HCT116 (cell line): ENCODE results near the gene FCHO2. TPM values are rescaled to one million over a fixed set of nuclear protein-coding genes. Genes with fewer than 3 reads are reported as not detected.

Experiments used
- ATAC-seq: fragments of 200-7000 bp; cut with Tn5 transposase; 2 replicates; pipeline ENCODE4 v1.9.1; 2020; ENCODE audit warnings: mild to moderate bottlenecking, moderate library complexity
- BruUV-seq: library from RNA; stranded (reverse); fragments of 400-500 nt; replicated peaks from 2 replicates; lab custom pipeline; 2021; lab: Mats Ljungman, UMichigan
- CTCF ChIA-PET: fragments of 300-600 bp; sonication (Branson Sonifier 250); formaldehyde crosslinking; loops from one replicate; lab custom pipeline; 2021; ENCODE audit warnings: antibody characterized with exemption; lab: Charles Lee
- POLR2A ChIA-PET: fragments of 300-600, 350-600 bp; sonication (Branson Sonifier 250); formaldehyde crosslinking; loops from one replicate; lab custom pipeline; 2021; ENCODE audit warnings: antibody characterized with exemption; lab: Charles Lee
- RAD21 ChIA-PET, 2 experiments: fragments of 300-600 bp; sonication (Branson Sonifier 250); formaldehyde crosslinking; loops; one replicate each; lab custom pipeline; 2023; ENCODE audit warnings: low total read pairs in 2 of 2; ENCODE audit not compliant: uncharacterized antibody in 2 of 2, unreplicated experiment in 2 of 2, low non-redundant PET in 1 of 2; lab: Charles Lee
- DNase-seq: peaks from one replicate; pipeline ENCODE4 v3.0.0-alpha.2; 2010; ENCODE audit warnings: low read depth, low spot score
- H2AFZ ChIP-seq: fragments of 200-600 bp; shearing (Covaris generic), sonication (generic); 2 replicates; pipeline ENCODE4 v1.6.1; 2017; ENCODE audit warnings: low read depth, mixed run types, mixed read lengths, antibody characterized with exemption, low read length; ENCODE audit not compliant: poor library complexity, severe bottlenecking
- H3K27ac ChIP-seq: 2 replicates; pipeline ENCODE4 v1.5.1; 2012; ENCODE audit warnings: low read depth, low read length
- H3K27me3 ChIP-seq: fragments of 200-600 bp; sonication (generic); 2 replicates; pipeline ENCODE4 v1.6.1; 2016; ENCODE audit warnings: mixed run types, low read length, mixed read lengths; ENCODE audit not compliant: insufficient read depth
- H3K36me3 ChIP-seq, 2 experiments: fragments of 200-500 bp in 1 of 2; fragments of 200-600 bp in 1 of 2; sonication (Bioruptor generic) in 1 of 2; sonication (generic) in 1 of 2; 2 replicates each; pipeline versions ENCODE4 v1.5.1 to v1.6.1; 2014 to 2016; ENCODE audit warnings: low read length in 2 of 2, inconsistent platforms in 1 of 2, mixed read lengths in 1 of 2, mixed run types in 1 of 2; ENCODE audit not compliant: insufficient read depth in 2 of 2, control insufficient read depth in 1 of 2
- H3K4me1 ChIP-seq, 2 experiments: fragments of 200-600 bp in 1 of 2; sonication (generic) in 1 of 2; 2 replicates each; pipeline versions ENCODE4 v1.5.1 to v1.6.1; 2012 to 2017; ENCODE audit warnings: low read length in 2 of 2, inconsistent platforms in 1 of 2, mild to moderate bottlenecking in 1 of 2, mixed read lengths in 1 of 2, mixed run types in 1 of 2, moderate library complexity in 1 of 2; ENCODE audit not compliant: insufficient read depth in 2 of 2, control insufficient read depth in 1 of 2
- H3K4me2 ChIP-seq: fragments of 200-600 bp; sonication (generic); 2 replicates; pipeline ENCODE4 v1.6.1; 2017; ENCODE audit warnings: mixed run types, low read length, mixed read lengths
- H3K4me3 ChIP-seq, 2 experiments: fragments of 200-600 bp in 1 of 2; sonication (generic) in 1 of 2; replicated peaks in 1 of 2; 2 replicates each; pipeline ENCODE4 v1.5.1; 2011 to 2016; ENCODE audit warnings: low read length in 2 of 2, control low read depth in 1 of 2, low read depth in 1 of 2, mild to moderate bottlenecking in 1 of 2, mixed read lengths in 1 of 2, mixed run types in 1 of 2
- H3K79me2 ChIP-seq: fragments of 200-600 bp; sonication (generic); 2 replicates; pipeline ENCODE4 v1.6.1; 2017; ENCODE audit warnings: mild to moderate bottlenecking, mixed run types, low read length, moderate library complexity, mixed read lengths; ENCODE audit not compliant: insufficient read depth
- H3K9ac ChIP-seq: fragments of 200-600 bp; sonication (generic); 2 replicates; pipeline ENCODE4 v1.6.1; 2016; ENCODE audit warnings: low read length, mixed read lengths
- H3K9me2 ChIP-seq: fragments of 200-600 bp; sonication (generic), shearing (Covaris generic); 2 replicates; pipeline ENCODE4 v1.6.1; 2017; ENCODE audit warnings: mixed run types, mild to moderate bottlenecking, moderate library complexity; ENCODE audit not compliant: insufficient read depth
- H3K9me3 ChIP-seq, 2 experiments: fragments of 200-500 bp in 1 of 2; fragments of 200-600 bp in 1 of 2; sonication (Bioruptor generic) in 1 of 2; sonication (generic) in 1 of 2; 2 replicates each; pipeline ENCODE4 v1.6.1; 2014 to 2017; ENCODE audit warnings: low read length in 2 of 2, mixed read lengths in 2 of 2, inconsistent platforms in 1 of 2, low read depth in 1 of 2, mild to moderate bottlenecking in 1 of 2, mixed run types in 1 of 2, moderate library complexity in 1 of 2; ENCODE audit not compliant: control insufficient read depth in 1 of 2, insufficient read depth in 1 of 2
- H4K20me1 ChIP-seq: fragments of 200-600 bp; sonication (generic), shearing (Covaris generic); 2 replicates; pipeline ENCODE4 v1.6.1; 2017; ENCODE audit warnings: mixed run types, mild to moderate bottlenecking, moderate library complexity; ENCODE audit not compliant: insufficient read depth
- ELF1 ChIP-seq: IDR thresholded peaks from 2 replicates; pipeline ENCODE4 v1.6.1; 2012; ENCODE audit warnings: low read depth, borderline replicate concordance
- EZH2 ChIP-seq: fragments of 200-600 bp; sonication (generic); IDR thresholded peaks from 2 replicates; pipeline ENCODE4 v1.6.1; 2017; ENCODE audit warnings: antibody characterized with exemption, mixed run types
- EZH2phosphoT487 ChIP-seq: fragments of 200-600 bp; IDR thresholded peaks from 2 replicates; pipeline ENCODE4 v1.6.1; 2018; ENCODE audit warnings: antibody characterized with exemption, borderline replicate concordance
- POLR2AphosphoS5 ChIP-seq: IDR thresholded peaks from 2 replicates; pipeline ENCODE4 v1.6.1; 2011; ENCODE audit warnings: mild to moderate bottlenecking, low read depth, low read length, moderate library complexity
- SIN3A ChIP-seq: IDR thresholded peaks from 2 replicates; pipeline ENCODE4 v1.6.1; 2012; ENCODE audit warnings: low read depth
- TCF7L2 ChIP-seq: IDR thresholded peaks from 2 replicates; pipeline ENCODE4 v1.7.0; 2011; ENCODE audit warnings: borderline replicate concordance, inconsistent platforms; ENCODE audit not compliant: insufficient read depth, insufficient read length; ENCODE audit errors: extremely low read depth
- YY1 ChIP-seq: IDR thresholded peaks from 2 replicates; pipeline ENCODE4 v1.6.1; 2011; ENCODE audit warnings: low read length, low read depth, moderate library complexity, mild to moderate bottlenecking; ENCODE audit not compliant: insufficient replicate concordance; ENCODE audit errors: extremely low read depth
- ZNF274 ChIP-seq: fragments of 200-500 bp; sonication (Bioruptor generic); IDR thresholded peaks from 2 replicates; pipeline ENCODE4 v1.6.1; 2014; ENCODE audit warnings: mild to moderate bottlenecking, low read depth, low read length, inconsistent platforms
- intact Hi-C: fragments of 100-400 bp; cut with micrococcal nuclease; formaldehyde crosslinking; loops from 2 replicates; pipeline ENCODE4 v1.10.0; 2022
- total RNA-seq: library from RNA; stranded (reverse); gene quantifications from one replicate; pipeline ENCODE4 v1.2.1, GENCODE V29; 2021; ENCODE audit not compliant: unreplicated experiment
- TF ChIP-seq, protein P1 (sequence below): IDR thresholded peaks from 2 replicates; pipeline ENCODE4 v1.6.1; 2012; ENCODE audit warnings: low read depth
- TF ChIP-seq, protein P2 (sequence below): IDR thresholded peaks from 2 replicates; pipeline ENCODE4 v1.6.1; 2012
- TF ChIP-seq, protein P3 (sequence below), 3 experiments: fragments of 200-600 bp in 1 of 3; sonication (generic) in 1 of 3; IDR thresholded peaks in 2 of 3; conservative IDR thresholded peaks in 1 of 3; 2 replicates each; pipeline ENCODE4 v1.5.1; 2012 to 2017; ENCODE audit warnings: low read depth in 2 of 3, low read length in 2 of 3, antibody characterized with exemption in 1 of 3, borderline replicate concordance in 1 of 3, control low read depth in 1 of 3, mild to moderate bottlenecking in 1 of 3, mixed read lengths in 1 of 3, mixed run types in 1 of 3, moderate library complexity in 1 of 3; ENCODE audit not compliant: insufficient read depth in 1 of 3
- TF ChIP-seq, protein P4 (sequence below): IDR thresholded peaks from 2 replicates; pipeline ENCODE4 v1.6.1; 2012

Gene FCHO2
- total RNA-seq, 1 experiment from 2014 or later: 18.7 TPM

DNA sequence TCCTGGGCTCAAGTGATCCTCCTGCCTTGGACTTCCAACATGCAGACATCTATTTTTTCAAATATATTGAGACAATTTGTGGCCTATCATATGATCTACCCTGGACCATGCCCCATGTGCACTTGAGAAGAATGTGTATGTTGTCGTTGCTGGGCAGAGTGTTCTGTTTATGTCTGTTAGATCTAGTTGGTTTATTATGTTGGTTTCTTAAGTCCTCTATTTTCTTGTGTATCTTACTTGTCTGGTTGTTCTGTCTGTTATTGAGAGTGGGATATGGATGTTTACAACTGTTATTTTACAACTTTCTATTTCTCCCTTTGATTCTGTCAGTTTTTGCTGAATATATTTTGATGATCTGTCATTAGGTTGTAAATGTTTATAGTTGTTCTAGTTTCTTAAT is 154.3 kb downstream of the FCHO2 start:
- intact Hi-C loops: no loop called here

More for the DNA sequence above, 154.3 kb downstream of the FCHO2 start:
- TF ChIP-seq SIN3A (no peak), EZH2phosphoT487 (no peak), EZH2 (no peak), TCF7L2 (no peak), ZNF274 (no peak), POLR2AphosphoS5 (no peak), ELF1 (no peak), YY1 (no peak)
- TF ChIP-seq, protein P1, sequence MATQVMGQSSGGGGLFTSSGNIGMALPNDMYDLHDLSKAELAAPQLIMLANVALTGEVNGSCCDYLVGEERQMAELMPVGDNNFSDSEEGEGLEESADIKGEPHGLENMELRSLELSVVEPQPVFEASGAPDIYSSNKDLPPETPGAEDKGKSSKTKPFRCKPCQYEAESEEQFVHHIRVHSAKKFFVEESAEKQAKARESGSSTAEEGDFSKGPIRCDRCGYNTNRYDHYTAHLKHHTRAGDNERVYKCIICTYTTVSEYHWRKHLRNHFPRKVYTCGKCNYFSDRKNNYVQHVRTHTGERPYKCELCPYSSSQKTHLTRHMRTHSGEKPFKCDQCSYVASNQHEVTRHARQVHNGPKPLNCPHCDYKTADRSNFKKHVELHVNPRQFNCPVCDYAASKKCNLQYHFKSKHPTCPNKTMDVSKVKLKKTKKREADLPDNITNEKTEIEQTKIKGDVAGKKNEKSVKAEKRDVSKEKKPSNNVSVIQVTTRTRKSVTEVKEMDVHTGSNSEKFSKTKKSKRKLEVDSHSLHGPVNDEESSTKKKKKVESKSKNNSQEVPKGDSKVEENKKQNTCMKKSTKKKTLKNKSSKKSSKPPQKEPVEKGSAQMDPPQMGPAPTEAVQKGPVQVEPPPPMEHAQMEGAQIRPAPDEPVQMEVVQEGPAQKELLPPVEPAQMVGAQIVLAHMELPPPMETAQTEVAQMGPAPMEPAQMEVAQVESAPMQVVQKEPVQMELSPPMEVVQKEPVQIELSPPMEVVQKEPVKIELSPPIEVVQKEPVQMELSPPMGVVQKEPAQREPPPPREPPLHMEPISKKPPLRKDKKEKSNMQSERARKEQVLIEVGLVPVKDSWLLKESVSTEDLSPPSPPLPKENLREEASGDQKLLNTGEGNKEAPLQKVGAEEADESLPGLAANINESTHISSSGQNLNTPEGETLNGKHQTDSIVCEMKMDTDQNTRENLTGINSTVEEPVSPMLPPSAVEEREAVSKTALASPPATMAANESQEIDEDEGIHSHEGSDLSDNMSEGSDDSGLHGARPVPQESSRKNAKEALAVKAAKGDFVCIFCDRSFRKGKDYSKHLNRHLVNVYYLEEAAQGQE: no peak
- TF ChIP-seq, protein P2, sequence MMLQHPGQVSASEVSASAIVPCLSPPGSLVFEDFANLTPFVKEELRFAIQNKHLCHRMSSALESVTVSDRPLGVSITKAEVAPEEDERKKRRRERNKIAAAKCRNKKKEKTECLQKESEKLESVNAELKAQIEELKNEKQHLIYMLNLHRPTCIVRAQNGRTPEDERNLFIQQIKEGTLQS: no peak
- TF ChIP-seq, protein P3, sequence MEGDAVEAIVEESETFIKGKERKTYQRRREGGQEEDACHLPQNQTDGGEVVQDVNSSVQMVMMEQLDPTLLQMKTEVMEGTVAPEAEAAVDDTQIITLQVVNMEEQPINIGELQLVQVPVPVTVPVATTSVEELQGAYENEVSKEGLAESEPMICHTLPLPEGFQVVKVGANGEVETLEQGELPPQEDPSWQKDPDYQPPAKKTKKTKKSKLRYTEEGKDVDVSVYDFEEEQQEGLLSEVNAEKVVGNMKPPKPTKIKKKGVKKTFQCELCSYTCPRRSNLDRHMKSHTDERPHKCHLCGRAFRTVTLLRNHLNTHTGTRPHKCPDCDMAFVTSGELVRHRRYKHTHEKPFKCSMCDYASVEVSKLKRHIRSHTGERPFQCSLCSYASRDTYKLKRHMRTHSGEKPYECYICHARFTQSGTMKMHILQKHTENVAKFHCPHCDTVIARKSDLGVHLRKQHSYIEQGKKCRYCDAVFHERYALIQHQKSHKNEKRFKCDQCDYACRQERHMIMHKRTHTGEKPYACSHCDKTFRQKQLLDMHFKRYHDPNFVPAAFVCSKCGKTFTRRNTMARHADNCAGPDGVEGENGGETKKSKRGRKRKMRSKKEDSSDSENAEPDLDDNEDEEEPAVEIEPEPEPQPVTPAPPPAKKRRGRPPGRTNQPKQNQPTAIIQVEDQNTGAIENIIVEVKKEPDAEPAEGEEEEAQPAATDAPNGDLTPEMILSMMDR (IDR thresholded peaks at IDR 0.05 in 2 of 3, conservative IDR thresholded peaks at IDR 0.05 in 1 of 3; ENCODE audit: borderline replicate concordance in 1 of 3, insufficient read depth in 1 of 3, low read depth in 2 of 3, low read length in 2 of 3): no peak
- TF ChIP-seq, protein P4, sequence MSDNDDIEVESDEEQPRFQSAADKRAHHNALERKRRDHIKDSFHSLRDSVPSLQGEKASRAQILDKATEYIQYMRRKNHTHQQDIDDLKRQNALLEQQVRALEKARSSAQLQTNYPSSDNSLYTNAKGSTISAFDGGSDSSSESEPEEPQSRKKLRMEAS: no peak
- ChIA-PET CTCF (no interaction called here), POLR2A (no interaction called here), RAD21 (no interaction called here)
- no TSS peak for BruUV-seq
- no peak overlapping the region for H3K4me3 ChIP-seq
- no peak overlapping the region for H3K4me2 ChIP-seq
- H3K36me3 ChIP-seq: no peaks in the 10 kb centered on the region
- peaks cover 0 to under 1% of the 10 kb centered on the region in 2 experiments; a peak in 2 of 4 replicates for H3K4me1 ChIP-seq
- no peak overlapping the region for H3K9ac ChIP-seq
- no peaks in the 10 kb centered on the region for H4K20me1 ChIP-seq
- no peaks in the 10 kb centered on the region for H3K79me2 ChIP-seq
- no peaks in the 10 kb centered on the region for H3K9me2 ChIP-seq
- ATAC-seq (no peak), DNase-seq (no peak)
- peaks cover 0 to 4% of the 10 kb centered on the region in 2 experiments; a peak in 1 of 4 replicates for H3K9me3 ChIP-seq
- H3K27ac ChIP-seq: no peak overlapping the region
- no peak overlapping the region for H2AFZ ChIP-seq
- H3K27me3 ChIP-seq: no peaks in the 10 kb centered on the region
